Measurements from ENCODE around the gene STK17B. TPM values are rescaled to one million over a fixed set of nuclear protein-coding genes. Genes with fewer than 3 reads are reported as not detected.

The STK17B gene
- polyA plus RNA-seq, 2 of the 4 experiments (the other 2 are of a cell fraction), result 4.0 to 9.2 TPM

DNA sequence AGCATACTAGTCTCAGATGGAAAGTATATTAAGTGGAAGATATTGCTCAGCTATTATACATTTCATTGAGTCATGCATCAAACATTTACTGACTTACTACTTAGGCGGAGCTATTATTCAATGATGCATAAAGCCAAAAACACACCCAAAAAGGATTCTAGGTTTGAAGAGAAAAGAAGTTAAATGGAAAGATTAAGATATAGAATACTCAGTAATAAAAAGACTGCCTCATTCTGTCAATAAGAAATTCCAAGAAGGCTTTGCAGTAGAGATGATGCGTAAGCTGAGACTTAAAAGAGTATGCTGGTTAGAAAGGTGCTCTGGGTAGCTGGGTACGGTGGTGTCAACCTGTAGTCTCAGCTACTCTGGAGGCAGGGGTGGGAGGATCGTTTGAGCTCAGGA lies 27.6 kb downstream of the STK17B start:
- WGBS (ENCODE audit: missing lambda C conversion rate), result 76% methylated on average over 4 of the region's 4 CpGs
- ATAC-seq (no peak), FAIRE-seq (no peak), DNase-seq (ENCODE audit: low read depth in 1 of 2, low spot score in 1 of 2) (no peak)
- TF ChIP-seq JUNB (IDR thresholded peaks at IDR 0.05), result no peak
- TF ChIP-seq, protein P1, sequence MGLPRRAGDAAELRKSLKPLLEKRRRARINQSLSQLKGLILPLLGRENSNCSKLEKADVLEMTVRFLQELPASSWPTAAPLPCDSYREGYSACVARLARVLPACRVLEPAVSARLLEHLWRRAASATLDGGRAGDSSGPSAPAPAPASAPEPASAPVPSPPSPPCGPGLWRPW (IDR thresholded peaks at IDR 0.05), result no peak
- TF ChIP-seq EHMT2 (IDR thresholded peaks at IDR 0.05; ENCODE audit: low read depth), result no peak
- TF ChIP-seq NR3C1 (IDR thresholded peaks at IDR 0.05), result no peak
- TF ChIP-seq, protein P2, sequence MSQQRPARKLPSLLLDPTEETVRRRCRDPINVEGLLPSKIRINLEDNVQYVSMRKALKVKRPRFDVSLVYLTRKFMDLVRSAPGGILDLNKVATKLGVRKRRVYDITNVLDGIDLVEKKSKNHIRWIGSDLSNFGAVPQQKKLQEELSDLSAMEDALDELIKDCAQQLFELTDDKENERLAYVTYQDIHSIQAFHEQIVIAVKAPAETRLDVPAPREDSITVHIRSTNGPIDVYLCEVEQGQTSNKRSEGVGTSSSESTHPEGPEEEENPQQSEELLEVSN (IDR thresholded peaks at IDR 0.05; ENCODE audit: borderline replicate concordance, low read depth), result no peak
- TF ChIP-seq RNF2 (IDR thresholded peaks at IDR 0.05; ENCODE audit: borderline replicate concordance, low read depth), result no peak
- no peak for TF ChIP-seq PHF8 (IDR thresholded peaks at IDR 0.05; ENCODE audit: borderline replicate concordance, low read depth)
- TF ChIP-seq SREBF2 (IDR thresholded peaks at IDR 0.05), result no peak
- TF ChIP-seq KDM5A (IDR thresholded peaks at IDR 0.05), result no peak
- TF ChIP-seq EHF (CRISPR knock-in tag; IDR thresholded peaks at IDR 0.05), result no peak
- no peak for TF ChIP-seq MAX (IDR thresholded peaks at IDR 0.05)
- no peak for TF ChIP-seq RARB (CRISPR knock-in tag; IDR thresholded peaks at IDR 0.05)
- Histone ChIP-seq H3K9me3 (no peaks in the 10 kb centered on the region), H3K4me1 (0 out of 3 replicates have a peak, but pooled peaks cover 3% of the 10 kb centered on the region), H3K27ac (no peak overlapping the region), H3K4me3 (no peak overlapping the region), H3K4me2 (no peak overlapping the region)
- CTCF ChIA-PET, result interaction anchor here (1.2 kb wide), 1 partner anchor 66 kb away, joined by 3 read pairs; no protein-coding TSS in a partner anchor
- POLR2A ChIA-PET, result no interaction called here

- POLR2A ChIA-PET, result no interaction called here
Observed at GRCh38 chr2:196142825-196143224, 28.6 kb downstream of the STK17B start.

DNA sequence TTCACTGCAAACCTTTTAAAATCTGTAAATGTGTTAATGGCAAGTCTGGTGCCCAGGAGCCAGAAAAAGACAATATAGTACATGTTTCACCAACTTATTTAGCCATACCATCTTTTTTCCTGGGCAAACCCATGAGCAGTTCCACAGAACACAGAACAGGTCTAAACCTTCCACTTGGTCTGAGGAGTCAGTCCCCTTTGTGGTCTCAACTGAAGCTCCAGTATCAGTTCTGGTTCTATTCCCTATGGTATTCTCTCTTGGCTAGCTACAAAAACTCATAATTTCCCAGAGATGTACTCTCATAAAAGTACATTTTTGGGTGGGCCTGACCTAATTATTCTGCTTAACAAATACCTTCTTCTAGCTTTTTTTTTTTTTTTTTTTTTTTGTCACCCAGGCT lies 31.2 kb downstream of the STK17B start:
- H3K4me2 ChIP-seq, result no peak overlapping the region
- no peak for FAIRE-seq
- ATAC-seq, result no peak
- no peak for TF ChIP-seq RARB (CRISPR knock-in tag; IDR thresholded peaks at IDR 0.05)
- TF ChIP-seq MAZ (IDR thresholded peaks at IDR 0.05; ENCODE audit: borderline replicate concordance, low read depth, low read length), result no peak
- TF ChIP-seq HOXA7 (CRISPR knock-in tag; IDR thresholded peaks at IDR 0.05), result no peak
- TF ChIP-seq, protein P3, sequence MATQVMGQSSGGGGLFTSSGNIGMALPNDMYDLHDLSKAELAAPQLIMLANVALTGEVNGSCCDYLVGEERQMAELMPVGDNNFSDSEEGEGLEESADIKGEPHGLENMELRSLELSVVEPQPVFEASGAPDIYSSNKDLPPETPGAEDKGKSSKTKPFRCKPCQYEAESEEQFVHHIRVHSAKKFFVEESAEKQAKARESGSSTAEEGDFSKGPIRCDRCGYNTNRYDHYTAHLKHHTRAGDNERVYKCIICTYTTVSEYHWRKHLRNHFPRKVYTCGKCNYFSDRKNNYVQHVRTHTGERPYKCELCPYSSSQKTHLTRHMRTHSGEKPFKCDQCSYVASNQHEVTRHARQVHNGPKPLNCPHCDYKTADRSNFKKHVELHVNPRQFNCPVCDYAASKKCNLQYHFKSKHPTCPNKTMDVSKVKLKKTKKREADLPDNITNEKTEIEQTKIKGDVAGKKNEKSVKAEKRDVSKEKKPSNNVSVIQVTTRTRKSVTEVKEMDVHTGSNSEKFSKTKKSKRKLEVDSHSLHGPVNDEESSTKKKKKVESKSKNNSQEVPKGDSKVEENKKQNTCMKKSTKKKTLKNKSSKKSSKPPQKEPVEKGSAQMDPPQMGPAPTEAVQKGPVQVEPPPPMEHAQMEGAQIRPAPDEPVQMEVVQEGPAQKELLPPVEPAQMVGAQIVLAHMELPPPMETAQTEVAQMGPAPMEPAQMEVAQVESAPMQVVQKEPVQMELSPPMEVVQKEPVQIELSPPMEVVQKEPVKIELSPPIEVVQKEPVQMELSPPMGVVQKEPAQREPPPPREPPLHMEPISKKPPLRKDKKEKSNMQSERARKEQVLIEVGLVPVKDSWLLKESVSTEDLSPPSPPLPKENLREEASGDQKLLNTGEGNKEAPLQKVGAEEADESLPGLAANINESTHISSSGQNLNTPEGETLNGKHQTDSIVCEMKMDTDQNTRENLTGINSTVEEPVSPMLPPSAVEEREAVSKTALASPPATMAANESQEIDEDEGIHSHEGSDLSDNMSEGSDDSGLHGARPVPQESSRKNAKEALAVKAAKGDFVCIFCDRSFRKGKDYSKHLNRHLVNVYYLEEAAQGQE (IDR thresholded peaks at IDR 0.05), result no peak
- no peak for TF ChIP-seq EHF (CRISPR knock-in tag; IDR thresholded peaks at IDR 0.05)
- TF ChIP-seq HOXB13 (CRISPR knock-in tag; IDR thresholded peaks at IDR 0.05; ENCODE audit: low read depth), result no peak
- no peak for TF ChIP-seq TFCP2L1 (CRISPR knock-in tag; IDR thresholded peaks at IDR 0.05)
- no peak for TF ChIP-seq MAX (IDR thresholded peaks at IDR 0.05)
- TF ChIP-seq SMC3 (IDR thresholded peaks at IDR 0.05), result no peak
- TF ChIP-seq FOSL2 (IDR thresholded peaks at IDR 0.05), result no peak
- no peak for TF ChIP-seq FOSL2 (CRISPR knock-in tag; IDR thresholded peaks at IDR 0.05)
- no peak for TF ChIP-seq NR3C1 (IDR thresholded peaks at IDR 0.05)
- no peak for TF ChIP-seq NPAS2 (CRISPR knock-in tag; IDR thresholded peaks at IDR 0.05; ENCODE audit: borderline replicate concordance)
- no peak for TF ChIP-seq FOSB (CRISPR knock-in tag; IDR thresholded peaks at IDR 0.05)
- no peak for TF ChIP-seq EP300 (IDR thresholded peaks at IDR 0.05)
- no peak for TF ChIP-seq HMGXB4 (CRISPR knock-in tag; IDR thresholded peaks at IDR 0.05; ENCODE audit: borderline replicate concordance)
- TF ChIP-seq MYC (IDR thresholded peaks at IDR 0.05; ENCODE audit: borderline replicate concordance, low read length), result no peak
- TF ChIP-seq CHD4 (IDR thresholded peaks at IDR 0.05; ENCODE audit: borderline replicate concordance), result no peak
- no peak for TF ChIP-seq JUNB (IDR thresholded peaks at IDR 0.05)
- no peak for TF ChIP-seq NFE2L2 (conservative IDR thresholded peaks at IDR 0.05; ENCODE audit: low read length)
- H3K9me3 ChIP-seq, result no peaks in the 10 kb centered on the region
- H3K4me1 ChIP-seq, result 0 out of 3 replicates have a peak, but pooled peaks cover 3% of the 10 kb centered on the region
- ChIA-PET CTCF (no interaction called here), POLR2A (no interaction called here)
- no peak for DNase-seq (ENCODE audit: low read depth in 1 of 2, low spot score in 1 of 2)
- no peak overlapping the region for H3K27ac ChIP-seq
- no peak overlapping the region for H3K4me3 ChIP-seq

More at GRCh38 chr2:196142825-196143224, 28.6 kb downstream of the STK17B start:
- no peaks in the 10 kb centered on the region for H3K9me3 ChIP-seq
- no peak overlapping the region for H3K27ac ChIP-seq
- ATAC-seq (no peak), FAIRE-seq (no peak), DNase-seq (ENCODE audit: low read depth in 1 of 2, low spot score in 1 of 2) (no peak)
- 85% methylated on average over 1 of the region's 1 CpG for WGBS (ENCODE audit: missing lambda C conversion rate)
- TF ChIP-seq CHD2 (IDR thresholded peaks at IDR 0.05; ENCODE audit: low read length, partially characterized antibody), result no peak
- H3K4me1 ChIP-seq, result 0 out of 3 replicates have a peak, but pooled peaks cover 3% of the 10 kb centered on the region
- no peak overlapping the region for H3K4me2 ChIP-seq
- CTCF ChIA-PET, result no interaction called here
- H3K4me3 ChIP-seq, result no peak overlapping the region

Data from A549 (cell line).